Measurements from ENCODE around the gene SEMG1. TPM values are rescaled to one million over a fixed set of nuclear protein-coding genes. Genes with fewer than 3 reads are reported as not detected.

The SEMG1 gene
- total and polyA plus RNA-seq, 2 of the 8 experiments (the other 6 are each of a cell fraction or from before 2014, with no cell fraction given), result 3.0 to 5.8 TPM

DNA sequence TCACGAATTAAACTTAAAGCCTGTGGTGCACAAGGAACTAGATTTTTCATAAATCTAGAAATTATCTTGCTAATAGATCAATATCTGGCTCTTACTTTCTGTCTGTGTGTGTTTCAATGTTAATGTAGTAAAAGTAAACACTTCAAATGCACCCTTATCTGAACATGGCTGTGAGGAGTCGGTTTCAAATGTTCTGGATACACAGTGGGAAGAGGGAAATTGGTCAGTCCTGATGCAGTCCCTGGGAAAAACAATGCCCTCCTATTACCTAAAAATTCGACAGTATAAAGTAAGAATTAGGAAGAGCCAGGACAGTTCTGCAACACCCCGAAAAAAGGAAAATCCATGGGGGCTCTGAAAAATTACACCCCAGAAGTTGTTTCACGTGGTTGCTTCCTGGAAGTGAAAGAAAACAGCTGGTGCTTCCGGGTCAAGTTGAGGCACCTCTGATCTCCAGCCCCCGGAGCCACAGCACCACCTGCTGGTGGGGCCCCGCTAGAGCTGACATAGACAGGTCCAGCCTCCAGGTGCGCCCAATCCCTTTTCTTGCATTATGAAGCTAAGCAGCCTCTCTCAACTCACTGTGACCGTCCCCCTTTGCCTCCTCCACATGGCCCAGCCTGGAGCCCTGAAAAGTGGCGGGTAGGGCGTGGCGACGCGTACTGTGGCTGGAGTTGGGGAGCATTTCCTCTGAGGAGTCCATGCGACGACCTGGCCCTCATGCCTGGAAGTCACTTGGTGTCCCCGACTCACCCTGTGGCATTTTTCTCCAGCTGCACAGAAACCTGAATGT, 22.6 kb downstream of the SEMG1 start:
- no peak overlapping the region for H2BK120ac ChIP-seq (replicated peaks; ENCODE audit: low read depth, low read length)
- H3K4me1 ChIP-seq (replicated peaks in 1 of 4; ENCODE audit: control insufficient read depth in 3 of 4, insufficient read depth in 4 of 4, low read length in 3 of 4), result no peaks in the 10 kb centered on the region
- H3K27me3 ChIP-seq (replicated peaks in 1 of 4; ENCODE audit: control insufficient read depth in 3 of 4, extremely low read depth in 1 of 4, insufficient read depth in 3 of 4, low read length in 3 of 4), result no peaks in the 10 kb centered on the region; a peak in 1 of 7 replicates
- H3K23ac ChIP-seq (ENCODE audit: insufficient read length), result no peak overlapping the region
- 70% methylated on average over 18 of the region's 18 CpGs; no CpG with 5 or more reads in 1 of the 2 experiments for whole genome bisulfite sequencing, 2 experiments (ENCODE audit: extremely low coverage in 1 of 2, insufficient coverage in 1 of 2, insufficient read length in 1 of 2, insufficient replicate concordance in 2 of 2, low coverage in 1 of 2, low lambda C conversion rate in 2 of 2, missing lambda C conversion rate in 1 of 2)
- no peak overlapping the region for H3K14ac ChIP-seq (ENCODE audit: insufficient read length)
- no peak overlapping the region for H2BK20ac ChIP-seq (ENCODE audit: low read length)
- H3K9me3 ChIP-seq (ENCODE audit: insufficient read depth in 2 of 2, low read depth in 1 of 2, low read length in 1 of 2), result no peaks in the 10 kb centered on the region; a peak in 1 of 4 replicates
- ChIA-PET CTCF (ENCODE audit: partially characterized antibody) (interaction anchor here (0.6 to 2.5 kb wide), 32 partner anchors 12 to 202 kb away, joined by 3 to 27 read pairs (median 4); partner anchors contain the start of genes SEMG1, SLPI and WFDC5), POLR2A (ENCODE audit: partially characterized antibody) (interaction anchor here (0.7 kb wide), 1 partner anchor 9 kb away, joined by 3 read pairs; the partner anchor contains the start of gene SEMG2)
- peak overlapping the region; percentile 45; the same call in 1 of the 2 replicates for H2BK12ac ChIP-seq (ENCODE audit: low read depth, low read length)
- no peaks in the 10 kb centered on the region for H3K36me3 ChIP-seq (ENCODE audit: control insufficient read depth in 2 of 4, insufficient read depth in 4 of 4, low read length in 3 of 4)
- FAIRE-seq (no peak), DNase-seq (ENCODE audit: low read depth in 1 of 2, low spot score in 2 of 2) (peak; percentile 21 to 96)
- no peaks in the 10 kb centered on the region for H4K20me1 ChIP-seq (replicated peaks in 1 of 2; ENCODE audit: control insufficient read depth in 1 of 2, insufficient read depth in 2 of 2, low read length in 2 of 2)
- no peak overlapping the region for H3K56ac ChIP-seq (replicated peaks; ENCODE audit: insufficient read length, low read depth, low read length)
- H4K8ac ChIP-seq (ENCODE audit: extremely low read depth, insufficient read depth, low read length), result no peak overlapping the region
- no peak overlapping the region for H4K5ac ChIP-seq (ENCODE audit: insufficient read length, low read depth, low read length)
- no peak overlapping the region for H3K4ac ChIP-seq (replicated peaks; ENCODE audit: insufficient read length, low read depth, low read length)
- no peak overlapping the region for H2BK15ac ChIP-seq (ENCODE audit: low read length)
- H4K91ac ChIP-seq (replicated peaks; ENCODE audit: insufficient read length, low read length), result no peak overlapping the region
- H3K4me3 ChIP-seq (ENCODE audit: extremely low read depth in 1 of 4, insufficient read depth in 2 of 4, low read depth in 3 of 4, low read length in 4 of 4), result no peak overlapping the region
- H2AFZ ChIP-seq (ENCODE audit: low read length), result peak overlapping the region; percentile 7
- H2AK5ac ChIP-seq (ENCODE audit: low read depth, low read length), result no peak overlapping the region
- no peaks in the 10 kb centered on the region for H3K23me2 ChIP-seq (ENCODE audit: low read depth, low read length)
- H3K79me2 ChIP-seq (ENCODE audit: control insufficient read depth in 1 of 2, insufficient read depth in 2 of 2, low read length in 2 of 2), result no peaks in the 10 kb centered on the region
- H2BK5ac ChIP-seq (ENCODE audit: low read depth, low read length), result no peak overlapping the region
- H3K9ac ChIP-seq (replicated peaks in 1 of 4; ENCODE audit: extremely low read depth in 1 of 4, low read depth in 3 of 4, low read length in 3 of 4), result no peak overlapping the region
- no peak overlapping the region for H3K18ac ChIP-seq (ENCODE audit: extremely low read depth, low read length)
- H3K27ac ChIP-seq (ENCODE audit: low read depth, low read length), result no peak overlapping the region
- H3K4me2 ChIP-seq (ENCODE audit: insufficient read depth in 1 of 2, low read depth in 2 of 2, low read length in 2 of 2), result no peak overlapping the region
- H3K79me1 ChIP-seq (ENCODE audit: low read depth, low read length), result no peaks in the 10 kb centered on the region
- TF ChIP-seq TCF12 (IDR thresholded peaks at IDR 0.05; ENCODE audit: low read depth, low read length), result peak; percentile 82; the same call in 1 of the 2 replicates
- peak; percentile 85 to 90 for TF ChIP-seq RAD21 (IDR thresholded peaks at IDR 0.05 in 1 of 2, conservative IDR thresholded peaks at IDR 0.05 in 1 of 2; ENCODE audit: low read depth in 2 of 2, low read length in 2 of 2)

All from H1 (cell line).